Measurements from ENCODE around the gene NECTIN2.
A peak's percentile ranks its signal among the peaks of the same experiment; 100 is the strongest.

GRCh38 chr19:44924243-44924725, 78.2 kb downstream of the NECTIN2 start:
- TF ChIP-seq RXRA (IDR thresholded peaks at IDR 0.05) (peak; percentile 99), CTCF (IDR thresholded peaks at IDR 0.05; ENCODE audit: low read depth, low read length, missing input control) (no peak), HNF4G (IDR thresholded peaks at IDR 0.05) (peak; percentile 78), MAX (IDR thresholded peaks at IDR 0.05) (peak; percentile 94), GABPA (IDR thresholded peaks at IDR 0.05 in 1 of 2, conservative IDR thresholded peaks at IDR 0.05 in 1 of 2) (no peak), TAF1 (conservative IDR thresholded peaks at IDR 0.05) (peak; percentile 67), REST (IDR thresholded peaks at IDR 0.05) (peak; percentile 88), JUND (IDR thresholded peaks at IDR 0.05) (peak; percentile 74 to 89), YY1 (IDR thresholded peaks at IDR 0.05) (peak; percentile 71), RAD21 (IDR thresholded peaks at IDR 0.05) (peak; percentile 60 to 76), SP1 (IDR thresholded peaks at IDR 0.05) (peak; percentile 99)

Data from liver (tissue), 3 donors.